HepG2 (cell line): ENCODE measurements around the gene ETFRF1. TPM values are rescaled to one million over a fixed set of nuclear protein-coding genes. Genes with fewer than 3 reads are reported as not detected.

ENCODE experiments used
- ATF5 ChIP-seq: sonication (generic); formaldehyde crosslinking; IDR thresholded peaks from 2 replicates; pipeline ENCODE4 v1.4.0; 2020; ENCODE audit warnings: mild to moderate bottlenecking, low read depth, missing genetic modification reagents
- ETV5 ChIP-seq: IDR thresholded peaks from 2 replicates; pipeline ENCODE4 v1.6.1; 2018; ENCODE audit warnings: missing biosample characterization, missing genetic modification reagents, inconsistent platforms, borderline replicate concordance
- MED13 ChIP-seq: sonication (generic); formaldehyde crosslinking; IDR thresholded peaks from 2 replicates; pipeline ENCODE4 v1.5.0; 2020; ENCODE audit warnings: missing genetic modification reagents
- MXI1 ChIP-seq: IDR thresholded peaks from 3 replicates; pipeline ENCODE4 v1.6.1; 2012; ENCODE audit warnings: low read depth, low read length, inconsistent platforms, borderline replicate concordance
- PRDM10 ChIP-seq: sonication (generic); formaldehyde crosslinking; IDR thresholded peaks from 2 replicates; pipeline ENCODE4 v1.4.0; 2020; ENCODE audit warnings: low read depth, missing genetic modification reagents
- RBM22 ChIP-seq: fragments of 200-400 bp; formaldehyde crosslinking; optimal IDR thresholded peaks from 2 replicates; pipeline ENCODE3; 2017; ENCODE audit warnings: mild to moderate bottlenecking, low read length, moderate library complexity
- RXRB ChIP-seq: IDR thresholded peaks from 2 replicates; pipeline ENCODE4 v1.6.1; 2016; ENCODE audit warnings: borderline replicate concordance, missing genetic modification reagents, missing compliant biosample characterization
- THAP9 ChIP-seq: sonication (generic); formaldehyde crosslinking; IDR thresholded peaks from 2 replicates; pipeline ENCODE4; 2020; ENCODE audit warnings: missing genetic modification reagents, mild to moderate bottlenecking, borderline replicate concordance
- ZBTB44 ChIP-seq: sonication (generic); formaldehyde crosslinking; IDR thresholded peaks from 2 replicates; pipeline ENCODE4 v1.4.0; 2020; ENCODE audit warnings: missing genetic modification reagents
- ZMAT3 ChIP-seq: sonication (generic); formaldehyde crosslinking; conservative IDR thresholded peaks from 2 replicates; pipeline ENCODE4 v1.7.0; 2021; ENCODE audit warnings: missing genetic modification reagents
- ZNF546 ChIP-seq: sonication (generic); formaldehyde crosslinking; conservative IDR thresholded peaks from 2 replicates; pipeline ENCODE4 v1.8.1; 2023; ENCODE audit warnings: mild to moderate bottlenecking, missing genetic modification reagents
- ZNF619 ChIP-seq: sonication (generic); formaldehyde crosslinking; IDR thresholded peaks from 2 replicates; pipeline ENCODE4 v1.4.0; 2020; ENCODE audit warnings: mild to moderate bottlenecking, missing genetic modification reagents
- ZNF704 ChIP-seq: sonication (generic); formaldehyde crosslinking; IDR thresholded peaks from 2 replicates; pipeline ENCODE4 v1.8.1; 2023; ENCODE audit warnings: mild to moderate bottlenecking, inconsistent platforms, moderate library complexity, missing genetic modification reagents, borderline replicate concordance
- ZNF816 ChIP-seq: sonication (generic); formaldehyde crosslinking; IDR thresholded peaks from 2 replicates; pipeline ENCODE4 v1.8.0; 2022; ENCODE audit warnings: missing genetic modification reagents, mild to moderate bottlenecking, borderline replicate concordance
- ZNF850 ChIP-seq: sonication (generic); formaldehyde crosslinking; conservative IDR thresholded peaks from 2 replicates; pipeline ENCODE4 v1.9.0; 2021; ENCODE audit warnings: mild to moderate bottlenecking, missing genetic modification reagents
- polyA plus RNA-seq, 8 experiments: library from polyadenylated mRNA; depleted of rRNA in 3 of 8; stranded (reverse) in 7 of 8; unstranded in 1 of 8; fragments of >200 nt; fragmentation: Illumina TruSeq in 4 of 8; extraction: Trizol in 4 of 8; gene quantifications; 2 replicates each; pipeline versions ENCODE4 v1.2.1 to v1.2.3, GENCODE V29; 2011 to 2016; ENCODE audit warnings: low read depth in 4 of 8, missing spikeins in 1 of 8, mixed read lengths in 1 of 8; ENCODE audit not compliant: insufficient read depth in 1 of 8
- total RNA-seq, 5 experiments: library from RNA; depleted of rRNA; stranded (reverse); fragments of >200 nt; fragmentation: Illumina TruSeq; extraction: Trizol; gene quantifications; 2 replicates each; pipeline ENCODE4 v1.2.3, GENCODE V29; 2016; ENCODE audit warnings: low read depth in 1 of 5

Gene ETFRF1
- total and polyA plus RNA-seq, 2 of the 13 experiments (the other 11 are each of a cell fraction or from before 2014, with no cell fraction given) = 6.8 to 7.0 TPM

GRCh38 chr12:25195056-25195971, at the start of gene ETFRF1, which contains the start of gene DNAI7 (continued):
- no peak for TF ChIP-seq ATF5 (CRISPR knock-in tag)
- peak; percentile 91 for TF ChIP-seq RBM22
- TF ChIP-seq ZBTB44 (CRISPR knock-in tag) = no peak
- TF ChIP-seq ZNF546 (CRISPR knock-in tag) = peak; percentile 54; the same call in 1 of the 2 replicates
- no peak for TF ChIP-seq PRDM10 (CRISPR knock-in tag)
- TF ChIP-seq ZMAT3 (CRISPR knock-in tag) = 0 out of 2 replicates have a peak, but pooled peaks have one; percentile 47
- TF ChIP-seq ETV5 (CRISPR knock-in tag) = peak; percentile 45; the same call in 1 of the 2 replicates
- no peak for TF ChIP-seq MED13 (CRISPR knock-in tag)
- TF ChIP-seq ZNF816 (CRISPR knock-in tag) = no peak
- peak; percentile 95; the same call in 2 of the 3 replicates for TF ChIP-seq MXI1
- TF ChIP-seq ZNF850 (CRISPR knock-in tag) = no peak
- peak; percentile 60; the same call in 1 of the 2 replicates for TF ChIP-seq THAP9 (CRISPR knock-in tag)
- no peak; the same call in 1 of the 2 replicates for TF ChIP-seq ZNF619
- 0 out of 2 replicates have a peak, but pooled peaks have one; percentile 52 for TF ChIP-seq ZNF704 (CRISPR knock-in tag)
- TF ChIP-seq RXRB = 0 out of 2 replicates have a peak, but pooled peaks have one; percentile 20
